Spleen (tissue), 13 donors: ENCODE data around the gene EPHB2. TPM values are rescaled to one million over a fixed set of nuclear protein-coding genes. Genes with fewer than 3 reads are reported as not detected.

Experiments
- DNase-seq: peaks from one replicate; pipeline ENCODE4 v3.0.0-alpha.2; 2020
- H3K27ac ChIP-seq, 8 donors: fragments of 200-600 bp; sonication (generic) in 7 of 8; 1 replicate in 4 of 8; 2 replicates in 4 of 8; pipeline versions ENCODE4 v1.5.0 to v1.8.0; 2016 to 2021; ENCODE audit warnings: inconsistent platforms in 4 of 8, mild to moderate bottlenecking in 4 of 8, moderate library complexity in 1 of 8
- H3K27me3 ChIP-seq, 7 donors: fragments of 200-600 bp; sonication (generic) in 6 of 7; replicated peaks in 1 of 7; 1 replicate in 4 of 7; 2 replicates in 3 of 7; pipeline versions ENCODE4 v1.5.0 to v1.8.0; 2016 to 2021; ENCODE audit warnings: inconsistent platforms in 3 of 7, mild to moderate bottlenecking in 1 of 7
- H3K36me3 ChIP-seq, 6 donors: fragments of 200-600 bp; sonication (generic) in 5 of 6; 1 replicate in 4 of 6; 2 replicates in 2 of 6; pipeline versions ENCODE4 v1.5.0 to v1.8.0; 2016 to 2021; ENCODE audit warnings: inconsistent platforms in 2 of 6
- H3K4me1 ChIP-seq, 6 donors: fragments of 200-600 bp; sonication (generic) in 5 of 6; 1 replicate in 3 of 6; 2 replicates in 3 of 6; pipeline versions ENCODE4 v1.5.0 to v1.8.0; 2016 to 2021; ENCODE audit warnings: inconsistent platforms in 3 of 6
- H3K4me3 ChIP-seq, 8 donors: fragments of 200-600 bp; sonication (generic) in 7 of 8; 1 replicate in 4 of 8; 2 replicates in 4 of 8; pipeline versions ENCODE4 v1.5.0 to v1.8.0; 2016 to 2021; ENCODE audit warnings: inconsistent platforms in 4 of 8, mild to moderate bottlenecking in 4 of 8, moderate library complexity in 2 of 8
- H3K9me3 ChIP-seq, 8 donors: fragments of 200-600 bp; sonication (generic) in 7 of 8; 1 replicate in 4 of 8; 2 replicates in 4 of 8; pipeline versions ENCODE4 v1.5.0 to v1.8.0; 2016 to 2021; ENCODE audit warnings: inconsistent platforms in 4 of 8
- CTCF ChIP-seq, 11 experiments: fragments of 200-600 bp in 7 of 11; fragments of 450-650 bp in 4 of 11; sonication (generic) in 4 of 11; IDR thresholded peaks in 8 of 11; conservative IDR thresholded peaks in 3 of 11; 1 replicate in 7 of 11; 2 replicates in 4 of 11; pipeline versions ENCODE4 v1.4.0 to v1.8.0; 2016 to 2021; ENCODE audit warnings: antibody characterized with exemption in 11 of 11, inconsistent platforms in 4 of 11, mild to moderate bottlenecking in 1 of 11
- POLR2A ChIP-seq, 3 donors: fragments of 450-650 bp; IDR thresholded peaks; one replicate each; pipeline ENCODE4 v1.5.1; 2017; ENCODE audit warnings: antibody characterized with exemption in 3 of 3, mild to moderate bottlenecking in 1 of 3
- POLR2AphosphoS5 ChIP-seq, 3 donors: sonication (generic); formaldehyde crosslinking; IDR thresholded peaks; one replicate each; pipeline ENCODE4 v1.5.1; 2017; ENCODE audit warnings: antibody characterized with exemption in 3 of 3
- WGBS, 5 donors: extraction: QIAGEN DNeasy Blood & Tissue Kit in 3 of 5; methylation state at CpG; one replicate each; pipeline versions ENCODE4 v1.1.5 to v1.1.7; 2013 to 2018; 5-methylcytosine and 5-hydroxymethylcytosine counted together
- intact Hi-C: fragments of 100-400 bp; cut with DNase I; formaldehyde crosslinking; loops from one replicate; pipeline ENCODE4 v1.15.0; 2023; ENCODE audit warnings: low total_unique reads
- long read RNA-seq, 2 donors: transcript quantifications; one replicate each; lab custom pipeline, GENCODE V29; 2026
- polyA plus RNA-seq, 3 donors: library from polyadenylated mRNA; stranded (reverse); fragments of 200-250 nt; gene quantifications; one replicate each; pipeline ENCODE4 v1.2.1, GENCODE V29; 2013
- total RNA-seq, 7 donors: library from RNA; depleted of rRNA in 3 of 7; stranded (reverse); fragments of >200 nt in 3 of 7; fragmentation: NEBNext Ultra II Directional in 4 of 7; extraction: Animal tissue kit (Norgen Biotek cat#: 25700) in 4 of 7; gene quantifications; one replicate each; pipeline versions ENCODE4 v1.1.0 to v1.2.1, GENCODE V29; 2016 to 2021
- donor health status: healthy with polysubstance abuse.
- donor health status: DM: no; HTN: no; CAD: no; lungs with moderate emphysema.
- donor health status: DM: no; HTN: no; CAD: no.
- donor health status: Bipolar disorder and iron deficiency.
- donor health status: healthy.
- donor health status: DM: no; HTN: no; CAD: no.
- donor health status: DM: yes; HTN: yes; CAD: no.

The EPHB2 gene
- total RNA-seq (1 to 10 TPM; 2.5 to 9.3 (median 7.3) TPM), polyA plus RNA-seq (1 to 10 TPM in 2 of 3 donors, under 1 TPM in 1; 0.67 to 2.0 (median 1.3) TPM)
- long read RNA-seq, donor 1: 0 reads
- long read RNA-seq, donor 2, transcript EPHB2-202 (16 exons, 3,152 nt): major isoform, 5 of 5 reads
- long read RNA-seq, donor 2, partial matches to known transcripts: 0 of 5 reads
- long read RNA-seq, donor 2, other reads (novel, unspliced or antisense): 0 of 5 reads

DNA sequence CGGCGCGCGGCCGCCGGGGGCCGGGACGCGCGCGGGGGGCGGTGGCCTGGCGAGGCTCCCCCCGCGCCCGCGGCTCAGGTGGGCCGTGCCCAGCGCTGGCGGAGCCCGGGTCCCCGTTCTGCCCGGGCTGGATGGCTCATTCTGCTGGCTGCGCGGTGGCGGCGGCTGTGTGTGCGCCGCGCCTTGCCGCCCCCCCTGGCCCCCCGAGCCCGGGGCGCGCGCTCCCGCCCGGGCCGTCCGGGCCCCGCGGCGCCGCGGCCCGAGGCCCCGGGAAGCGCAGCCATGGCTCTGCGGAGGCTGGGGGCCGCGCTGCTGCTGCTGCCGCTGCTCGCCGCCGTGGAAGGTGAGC is at the start of gene EPHB2:
EPHB2 (plus strand) TSS at position 139 of the 349 bp plus-strand sequence; CDS start at position 283, 144 bp downstream.
- peaks cover 0 to 45% (median 24%) of the 10 kb centered on the region in 6 donors for H3K4me1 ChIP-seq
- peak within 1 kb of the TSS; percentile 7 to 70 (median 37) for H3K4me3 ChIP-seq
- peaks cover 0 to 66% (median 25%) of the 10 kb centered on the region in 7 donors for H3K27me3 ChIP-seq
- TF ChIP-seq CTCF (IDR thresholded peaks at IDR 0.05 in 8 of 11, conservative IDR thresholded peaks at IDR 0.05 in 3 of 11) (no peak), POLR2A (IDR thresholded peaks at IDR 0.05) (no peak), POLR2AphosphoS5 (IDR thresholded peaks at IDR 0.05) (peak in 1 of 3 donors; percentile 54)
- intact Hi-C loops: no loop called here
- H3K27ac ChIP-seq: peak within 1 kb of the TSS in 4 of 8 donors; percentile 25 to 59 (median 37)
- DNase-seq: no peak
- H3K36me3 ChIP-seq: no peaks in the 10 kb centered on the region
- H3K9me3 ChIP-seq: no peaks in the 10 kb centered on the region
- WGBS, 5 donors: 0 to 1% (median 0%) methylated on average over 20 to 55 of the region's 55 CpGs; no CpG with 5 or more reads in 1 of the 5 donors

DNA sequence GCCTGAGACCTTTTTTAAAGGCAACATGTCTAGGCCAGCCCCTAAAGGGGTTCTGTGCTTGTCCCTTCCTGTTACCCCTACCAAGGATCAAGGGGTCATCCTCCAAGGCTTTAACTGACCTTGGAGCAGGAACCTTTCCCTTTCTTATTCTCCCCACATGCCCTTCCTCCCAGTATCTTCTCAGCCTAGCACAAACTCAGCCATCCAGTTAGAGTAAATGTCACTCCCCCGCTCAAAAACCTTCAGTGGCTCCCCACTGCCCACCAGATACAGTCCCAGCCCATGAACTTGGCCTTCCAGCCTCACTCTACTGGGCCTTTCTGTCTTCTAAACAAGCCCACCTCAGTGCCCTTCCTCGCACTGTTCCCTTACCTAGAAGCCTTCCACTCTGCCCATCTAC is 48.8 kb upstream of the EPHB2 start:
- Histone ChIP-seq H3K36me3 (peaks cover 0 to 27% (median 0%) of the 10 kb centered on the region in 6 donors), H3K27ac (no peak overlapping the region), H3K27me3 (peaks cover 0 to 9% (median 0%) of the 10 kb centered on the region in 7 donors), H3K4me3 (no peak overlapping the region), H3K9me3 (no peaks in the 10 kb centered on the region), H3K4me1 (peaks cover 0 to 12% (median 9%) of the 10 kb centered on the region in 6 donors)
- intact Hi-C loops: loop anchor here (10.0 kb wide), 1 partner anchor 273 kb away; no protein-coding TSS in a partner anchor
- no peak for DNase-seq
- TF ChIP-seq POLR2AphosphoS5 (IDR thresholded peaks at IDR 0.05) (no peak), POLR2A (IDR thresholded peaks at IDR 0.05) (no peak), CTCF (IDR thresholded peaks at IDR 0.05 in 8 of 11, conservative IDR thresholded peaks at IDR 0.05 in 3 of 11) (no peak)
- WGBS, 5 donors: 79 to 92% (median 85%) methylated on average over 2 of the region's 2 CpGs

DNA sequence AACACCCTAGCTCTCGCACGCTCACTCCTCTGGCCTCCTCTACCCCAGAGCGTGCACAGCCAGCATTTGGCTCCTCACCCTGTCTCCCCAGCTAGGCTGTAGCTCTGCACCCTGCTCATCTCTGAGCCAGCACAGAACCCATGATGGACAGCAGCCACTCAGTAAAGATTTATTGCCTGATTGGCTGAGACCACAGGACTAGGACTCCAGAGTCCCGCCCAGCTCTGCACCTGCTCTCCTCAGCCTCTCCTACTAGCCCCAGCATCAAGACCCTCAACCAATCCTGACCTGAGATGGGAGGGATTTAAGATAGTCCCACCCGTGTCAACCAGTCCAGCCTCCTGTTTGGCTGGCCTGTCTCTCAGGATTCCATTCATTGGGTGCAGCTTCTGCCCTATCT is 48.3 kb upstream of the EPHB2 start:
- Histone ChIP-seq H3K27me3 (peaks cover 0 to 7% (median 0%) of the 10 kb centered on the region in 7 donors), H3K4me1 (peaks cover 0 to 16% (median 12%) of the 10 kb centered on the region in 6 donors), H3K27ac (no peak overlapping the region), H3K4me3 (no peak overlapping the region), H3K36me3 (peaks cover 0 to 27% (median 0%) of the 10 kb centered on the region in 6 donors), H3K9me3 (no peaks in the 10 kb centered on the region)
- peak; percentile 41 to 82 (median 81) for TF ChIP-seq POLR2AphosphoS5 (IDR thresholded peaks at IDR 0.05)
- TF ChIP-seq CTCF (IDR thresholded peaks at IDR 0.05 in 8 of 11, conservative IDR thresholded peaks at IDR 0.05 in 3 of 11): no peak
- DNase-seq: no peak
- intact Hi-C loops: loop anchor here (10.0 kb wide), 1 partner anchor 272 kb away; no protein-coding TSS in a partner anchor
- 67 to 74% (median 73%) methylated on average over 5 of the region's 5 CpGs for WGBS, 5 donors

GRCh38 chr1:22662986-22663408 is 47.6 kb upstream of the EPHB2 start:
- 40 to 87% (median 81%) methylated on average over 1 to 8 of the region's 8 CpGs for WGBS, 5 donors

More at GRCh38 chr1:22662986-22663408, 47.6 kb upstream of the EPHB2 start:
- Histone ChIP-seq H3K9me3 (no peaks in the 10 kb centered on the region), H3K27me3 (peaks cover 0 to 9% (median 0%) of the 10 kb centered on the region in 7 donors), H3K4me1 (peaks cover 0 to 23% (median 14%) of the 10 kb centered on the region in 6 donors), H3K27ac (no peak overlapping the region), H3K36me3 (peaks cover 0 to 27% (median 0%) of the 10 kb centered on the region in 6 donors), H3K4me3 (no peak overlapping the region)
- TF ChIP-seq POLR2A (IDR thresholded peaks at IDR 0.05) (no peak), POLR2AphosphoS5 (IDR thresholded peaks at IDR 0.05) (peak; percentile 63 to 73 (median 67)), CTCF (IDR thresholded peaks at IDR 0.05 in 8 of 11, conservative IDR thresholded peaks at IDR 0.05 in 3 of 11) (no peak)
- intact Hi-C loops: loop anchor here (10.0 kb wide), 1 partner anchor 272 kb away; no protein-coding TSS in a partner anchor
- DNase-seq: no peak
